ENCODE measurements around the gene DIPK1B. TPM values are rescaled to one million over a fixed set of nuclear protein-coding genes. Genes with fewer than 3 reads are reported as not detected.
A peak's percentile ranks its signal among the peaks of the same experiment; 100 is the strongest.

DIPK1B gene
- total RNA-seq, 1 experiment from 2014 or later: 4.0 TPM

DNA sequence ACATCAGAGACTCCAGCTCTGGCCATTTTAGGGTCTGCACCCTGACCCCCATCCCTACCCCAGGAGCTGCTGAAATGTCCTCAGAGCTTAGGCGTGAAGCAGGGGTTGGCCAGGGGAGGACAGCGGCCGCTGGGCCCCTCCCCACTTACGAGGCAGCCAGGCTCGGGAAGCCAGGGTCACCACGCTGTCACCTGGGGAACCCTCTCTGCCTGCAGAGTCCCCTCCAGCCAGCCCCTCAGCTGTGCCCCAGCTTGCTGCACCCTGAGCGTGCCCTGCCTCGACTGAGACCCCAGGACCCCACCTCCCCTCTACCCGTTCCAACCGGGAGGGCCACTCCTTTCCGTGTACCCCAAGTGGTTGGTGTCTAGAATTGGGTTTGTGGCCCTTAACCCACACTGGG is 27.7 kb downstream of the DIPK1B start:
- DNase-seq: no peak
- TF ChIP-seq, protein P1, sequence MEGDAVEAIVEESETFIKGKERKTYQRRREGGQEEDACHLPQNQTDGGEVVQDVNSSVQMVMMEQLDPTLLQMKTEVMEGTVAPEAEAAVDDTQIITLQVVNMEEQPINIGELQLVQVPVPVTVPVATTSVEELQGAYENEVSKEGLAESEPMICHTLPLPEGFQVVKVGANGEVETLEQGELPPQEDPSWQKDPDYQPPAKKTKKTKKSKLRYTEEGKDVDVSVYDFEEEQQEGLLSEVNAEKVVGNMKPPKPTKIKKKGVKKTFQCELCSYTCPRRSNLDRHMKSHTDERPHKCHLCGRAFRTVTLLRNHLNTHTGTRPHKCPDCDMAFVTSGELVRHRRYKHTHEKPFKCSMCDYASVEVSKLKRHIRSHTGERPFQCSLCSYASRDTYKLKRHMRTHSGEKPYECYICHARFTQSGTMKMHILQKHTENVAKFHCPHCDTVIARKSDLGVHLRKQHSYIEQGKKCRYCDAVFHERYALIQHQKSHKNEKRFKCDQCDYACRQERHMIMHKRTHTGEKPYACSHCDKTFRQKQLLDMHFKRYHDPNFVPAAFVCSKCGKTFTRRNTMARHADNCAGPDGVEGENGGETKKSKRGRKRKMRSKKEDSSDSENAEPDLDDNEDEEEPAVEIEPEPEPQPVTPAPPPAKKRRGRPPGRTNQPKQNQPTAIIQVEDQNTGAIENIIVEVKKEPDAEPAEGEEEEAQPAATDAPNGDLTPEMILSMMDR (IDR thresholded peaks at IDR 0.05; ENCODE audit: unreplicated experiment): no peak
- Mint-ChIP-seq H3K27ac (ENCODE audit: unreplicated experiment) (no peak overlapping the region), H3K4me1 (ENCODE audit: low read depth, unreplicated experiment) (no peaks in the 10 kb centered on the region), H3K4me3 (ENCODE audit: low read depth, unreplicated experiment) (no peak overlapping the region), H3K27me3 (ENCODE audit: unreplicated experiment) (peaks cover 68% of the 10 kb centered on the region), H3K9me3 (ENCODE audit: low read depth, unreplicated experiment) (no peaks in the 10 kb centered on the region), H3K36me3 (ENCODE audit: insufficient read depth, unreplicated experiment) (no peaks in the 10 kb centered on the region)
- no TSS peak for BruUV-seq (replicated peaks)
- intact Hi-C loops (cut with micrococcal nuclease; ENCODE audit: unreplicated experiment): no loop called here
- CTCF ChIA-PET: interaction anchor here (0.6 kb wide), 1 partner anchor 12 kb away, joined by 3 read pairs; no protein-coding TSS in a partner anchor

DNA sequence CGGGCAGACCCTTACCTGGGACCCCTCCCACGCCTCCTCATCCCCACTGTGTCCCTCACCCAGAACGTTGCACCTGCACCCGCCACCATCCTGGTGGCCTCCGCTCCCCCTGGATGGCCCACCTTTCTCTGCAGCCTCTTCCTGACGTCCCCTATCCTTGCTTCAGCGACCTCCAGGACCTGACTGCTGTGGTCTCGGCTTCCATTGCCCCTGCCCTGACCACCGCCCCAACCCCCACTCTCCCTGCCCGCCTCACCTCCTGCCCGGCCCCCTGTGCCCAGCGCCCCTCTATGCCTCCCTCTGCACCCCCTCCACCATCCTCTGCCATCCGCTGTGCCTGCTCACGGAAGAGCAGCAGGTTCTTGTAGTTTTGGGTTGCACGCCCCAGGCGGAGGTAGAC is 28.1 kb downstream of the DIPK1B start:
- H3K9me3 Mint-ChIP-seq (ENCODE audit: low read depth, unreplicated experiment): no peaks in the 10 kb centered on the region
- H3K4me3 Mint-ChIP-seq (ENCODE audit: low read depth, unreplicated experiment): no peak overlapping the region
- DNase-seq: no peak
- TF ChIP-seq, protein P1 (IDR thresholded peaks at IDR 0.05; ENCODE audit: unreplicated experiment): no peak
- H3K36me3 Mint-ChIP-seq (ENCODE audit: insufficient read depth, unreplicated experiment): no peaks in the 10 kb centered on the region
- peaks cover 68% of the 10 kb centered on the region for H3K27me3 Mint-ChIP-seq (ENCODE audit: unreplicated experiment)
- intact Hi-C loops (cut with micrococcal nuclease; ENCODE audit: unreplicated experiment): no loop called here
- CTCF ChIA-PET: interaction anchor here (0.6 kb wide), 1 partner anchor 11 kb away, joined by 3 read pairs; no protein-coding TSS in a partner anchor
- no TSS peak for BruUV-seq (replicated peaks)
- H3K27ac Mint-ChIP-seq (ENCODE audit: unreplicated experiment): no peak overlapping the region
- H3K4me1 Mint-ChIP-seq (ENCODE audit: low read depth, unreplicated experiment): no peaks in the 10 kb centered on the region

DNA sequence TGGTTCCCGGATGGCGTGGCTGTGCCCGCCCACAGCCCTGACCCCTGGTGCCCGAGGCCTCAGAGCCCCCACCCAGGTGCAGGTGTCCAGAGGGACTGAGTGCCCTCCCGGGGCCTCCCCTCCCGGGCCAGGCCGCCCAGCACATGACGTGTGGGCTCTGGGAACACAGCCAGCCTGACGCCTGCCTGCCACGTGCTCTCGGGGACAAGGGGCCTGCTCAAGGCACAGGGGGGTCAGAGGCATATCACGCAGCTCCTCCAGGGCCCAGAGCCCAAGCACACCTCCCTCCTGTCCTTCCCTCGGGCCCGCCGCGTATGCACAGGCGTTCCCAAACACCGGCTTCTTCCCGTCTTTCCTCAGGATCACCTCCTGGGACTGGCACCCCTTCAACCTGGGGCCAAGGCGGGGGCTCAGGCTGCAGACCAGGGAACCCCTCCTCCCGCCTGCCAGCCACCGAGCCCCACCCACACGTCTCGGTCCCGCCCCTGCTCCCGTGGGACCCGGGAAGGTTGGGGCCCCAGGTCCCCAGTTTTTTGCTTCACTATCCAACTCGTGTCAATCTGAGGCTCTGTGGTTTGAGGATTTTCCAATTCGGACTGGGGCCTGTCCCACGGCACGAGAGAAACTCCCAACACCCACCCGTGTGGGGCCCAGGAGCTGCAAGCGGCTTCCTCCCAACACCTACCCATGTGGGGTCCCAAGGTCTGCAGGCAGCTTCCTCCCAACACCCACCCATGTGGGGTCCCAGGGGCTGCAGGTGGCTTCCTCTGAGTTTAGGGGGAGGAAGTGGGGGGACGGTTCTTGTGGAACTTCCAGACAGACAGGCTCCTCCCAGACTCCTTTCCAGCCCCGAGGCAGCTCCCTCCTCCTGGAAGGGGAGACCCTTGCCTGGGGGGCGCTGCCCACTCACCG is 28.9 kb downstream of the DIPK1B start:
- BruUV-seq (replicated peaks): no TSS peak
- H3K4me1 Mint-ChIP-seq (ENCODE audit: low read depth, unreplicated experiment): no peaks in the 10 kb centered on the region
- H3K36me3 Mint-ChIP-seq (ENCODE audit: insufficient read depth, unreplicated experiment): no peaks in the 10 kb centered on the region
- no peak overlapping the region for H3K27ac Mint-ChIP-seq (ENCODE audit: unreplicated experiment)
- CTCF ChIA-PET: no interaction called here
- DNase-seq: no peak
- H3K27me3 Mint-ChIP-seq (ENCODE audit: unreplicated experiment): peaks cover 65% of the 10 kb centered on the region
- H3K4me3 Mint-ChIP-seq (ENCODE audit: low read depth, unreplicated experiment): no peak overlapping the region
- H3K9me3 Mint-ChIP-seq (ENCODE audit: low read depth, unreplicated experiment): no peaks in the 10 kb centered on the region
- intact Hi-C loops (cut with micrococcal nuclease; ENCODE audit: unreplicated experiment): no loop called here
- TF ChIP-seq, protein P1 (IDR thresholded peaks at IDR 0.05; ENCODE audit: unreplicated experiment): no peak

GRCh38 chr9:136741883-136742571 is 29.7 kb downstream of the DIPK1B start:
- Mint-ChIP-seq H3K4me3 (ENCODE audit: low read depth, unreplicated experiment) (peak overlapping the region; percentile 37), H3K27ac (ENCODE audit: unreplicated experiment) (no peak overlapping the region), H3K27me3 (ENCODE audit: unreplicated experiment) (peaks cover 62% of the 10 kb centered on the region), H3K9me3 (ENCODE audit: low read depth, unreplicated experiment) (no peaks in the 10 kb centered on the region), H3K36me3 (ENCODE audit: insufficient read depth, unreplicated experiment) (no peaks in the 10 kb centered on the region), H3K4me1 (ENCODE audit: low read depth, unreplicated experiment) (no peaks in the 10 kb centered on the region)
- intact Hi-C loops (cut with micrococcal nuclease; ENCODE audit: unreplicated experiment): no loop called here
- no TSS peak for BruUV-seq (replicated peaks)
- TF ChIP-seq, protein P1 (IDR thresholded peaks at IDR 0.05; ENCODE audit: unreplicated experiment): no peak
- no peak for DNase-seq
- CTCF ChIA-PET: no interaction called here
